Small intestine (tissue), 7 donors: ENCODE data around the gene LNX2. TPM values are rescaled to one million over a fixed set of nuclear protein-coding genes. Genes with fewer than 3 reads are reported as not detected.

Source experiments
- DNase-seq, 2 donors: peaks; one replicate each; pipeline versions ENCODE4 v3.0.0 to v3.0.0-alpha.2; 2013
- FAIRE-seq: peaks from 2 replicates; lab custom pipeline; 2012; peaks lifted over from hg19 to GRCh38; lab: Jason Lieb, UNC
- H3K27ac ChIP-seq, 3 donors: one replicate each; pipeline ENCODE4 v1.5.1; 2013; ENCODE audit warnings: low read length in 2 of 3, mild to moderate bottlenecking in 2 of 3, control low read depth in 1 of 3, inconsistent platforms in 1 of 3, low read depth in 1 of 3, moderate library complexity in 1 of 3
- H3K27me3 ChIP-seq, 3 donors: one replicate each; pipeline ENCODE4 v1.6.1; 2013; ENCODE audit warnings: low read length in 3 of 3, inconsistent platforms in 1 of 3; ENCODE audit not compliant: control insufficient read depth in 3 of 3, insufficient read depth in 3 of 3
- H3K36me3 ChIP-seq, 3 donors: one replicate each; pipeline ENCODE4 v1.6.1; 2013; ENCODE audit warnings: low read length in 3 of 3, inconsistent platforms in 1 of 3, low read depth in 1 of 3, mild to moderate bottlenecking in 1 of 3, moderate library complexity in 1 of 3; ENCODE audit not compliant: control insufficient read depth in 3 of 3, insufficient read depth in 2 of 3
- H3K4me1 ChIP-seq, 3 donors: one replicate each; pipeline ENCODE4 v1.6.1; 2013; ENCODE audit warnings: low read length in 2 of 3, inconsistent platforms in 1 of 3, low read depth in 1 of 3, mild to moderate bottlenecking in 1 of 3, moderate library complexity in 1 of 3; ENCODE audit not compliant: control insufficient read depth in 3 of 3, insufficient read depth in 2 of 3
- H3K4me3 ChIP-seq, 3 donors: one replicate each; pipeline ENCODE4 v1.5.1; 2013; ENCODE audit warnings: low read length in 3 of 3, control low read depth in 1 of 3, inconsistent platforms in 1 of 3, low read depth in 1 of 3, mild to moderate bottlenecking in 1 of 3, moderate library complexity in 1 of 3
- H3K9me3 ChIP-seq, 2 donors: one replicate each; pipeline ENCODE4 v1.6.1; 2013; ENCODE audit warnings: low read depth in 1 of 2, low read length in 1 of 2; ENCODE audit not compliant: control insufficient read depth in 2 of 2, insufficient read depth in 1 of 2
- WGBS, 3 donors: extraction: QIAGEN DNeasy Blood & Tissue Kit; methylation state at CpG; one replicate each; pipeline ENCODE4 v1.1.7; 2013; 5-methylcytosine and 5-hydroxymethylcytosine counted together
- polyA plus RNA-seq, 4 donors: library from polyadenylated mRNA; stranded (reverse) in 3 of 4; unstranded in 1 of 4; fragments of 200-250 nt in 3 of 4; fragments of 120-200 nt in 1 of 4; gene quantifications; one replicate each; pipeline versions ENCODE4 v1.2.1 to v1.2.3, GENCODE V29; 2013
- donor health status: healthy with polysubstance abuse.
- donor health status: control.
- donor health status: control.
- donor health status: Bipolar disorder and iron deficiency.
- donor health status: healthy.

The LNX2 gene
- polyA plus RNA-seq, 4 donors, result 9.6 to 26.2 (median 18.2) TPM

- Histone ChIP-seq H3K4me1 (no peaks in the 10 kb centered on the region), H3K36me3 (peaks cover 0 to under 1% (median 0%) of the 10 kb centered on the region in 3 donors), H3K4me3 (no peak overlapping the region), H3K9me3 (peaks cover 0 to 7% of the 10 kb centered on the region in 2 donors), H3K27ac (no peak overlapping the region), H3K27me3 (peaks cover 0 to 3% (median 0%) of the 10 kb centered on the region in 3 donors)
- no peak for FAIRE-seq
- DNase-seq, result no peak
- WGBS, 3 donors, result 74 to 80% (median 75%) methylated on average over 4 of the region's 4 CpGs
These were observed 96.8 kb downstream of the LNX2 start for GRCh38 chr13:27523346-27524073.

- H3K27ac ChIP-seq, result no peak overlapping the region
- 45 to 68% (median 49%) methylated on average over 4 of the region's 4 CpGs for WGBS, 3 donors
- peaks cover 0 to 3% (median 0%) of the 10 kb centered on the region in 3 donors for H3K27me3 ChIP-seq
- no peak overlapping the region for H3K4me3 ChIP-seq
- H3K36me3 ChIP-seq, result no peaks in the 10 kb centered on the region
- DNase-seq, result no peak
- H3K9me3 ChIP-seq, result peaks cover 0 to 1% of the 10 kb centered on the region in 2 donors
- H3K4me1 ChIP-seq, result no peaks in the 10 kb centered on the region
- FAIRE-seq, result no peak
These were observed 97.5 kb downstream of the LNX2 start for GRCh38 chr13:27522847-27523246.

GRCh38 chr13:27516103-27516502, 104.2 kb downstream of the LNX2 start:
- WGBS, 3 donors, result 33 to 71% (median 65%) methylated on average over 1 of the region's 1 CpG
- no peaks in the 10 kb centered on the region for H3K9me3 ChIP-seq
- H3K36me3 ChIP-seq, result no peaks in the 10 kb centered on the region
- no peak overlapping the region for H3K4me3 ChIP-seq
- FAIRE-seq (no peak), DNase-seq (no peak)
- H3K27me3 ChIP-seq, result no peaks in the 10 kb centered on the region
- H3K4me1 ChIP-seq, result no peaks in the 10 kb centered on the region
- no peak overlapping the region for H3K27ac ChIP-seq

- Histone ChIP-seq H3K27me3 (peaks cover 0 to 3% (median 0%) of the 10 kb centered on the region in 3 donors), H3K4me3 (no peak overlapping the region), H3K36me3 (no peaks in the 10 kb centered on the region), H3K9me3 (no peaks in the 10 kb centered on the region), H3K4me1 (no peaks in the 10 kb centered on the region), H3K27ac (no peak overlapping the region)
- 78 to 85% (median 79%) methylated on average over 5 of the region's 5 CpGs for WGBS, 3 donors
- DNase-seq (no peak), FAIRE-seq (no peak)
These were observed 110.2 kb downstream of the LNX2 start for GRCh38 chr13:27510082-27510481.

GRCh38 chr13:27508802-27509201, 111.5 kb downstream of the LNX2 start:
- H3K36me3 ChIP-seq, result no peaks in the 10 kb centered on the region
- no peak overlapping the region for H3K27ac ChIP-seq
- no peak for DNase-seq
- no peaks in the 10 kb centered on the region for H3K4me1 ChIP-seq
- no peak overlapping the region for H3K4me3 ChIP-seq
- H3K27me3 ChIP-seq, result peaks cover 0 to 3% (median 0%) of the 10 kb centered on the region in 3 donors
- no peak for FAIRE-seq
- no peaks in the 10 kb centered on the region for H3K9me3 ChIP-seq
- 89 to 92% (median 91%) methylated on average over 9 of the region's 9 CpGs for WGBS, 3 donors

- H3K4me1 ChIP-seq, result no peaks in the 10 kb centered on the region
- H3K4me3 ChIP-seq, result no peak overlapping the region
- no peak for DNase-seq
- peaks cover 0 to 3% (median 0%) of the 10 kb centered on the region in 3 donors for H3K27me3 ChIP-seq
- H3K36me3 ChIP-seq, result no peaks in the 10 kb centered on the region
- no peaks in the 10 kb centered on the region for H3K9me3 ChIP-seq
- FAIRE-seq, result no peak
- 89 to 93% (median 92%) methylated on average over 3 of the region's 3 CpGs for WGBS, 3 donors
- no peak overlapping the region for H3K27ac ChIP-seq
These were observed 114.5 kb downstream of the LNX2 start for GRCh38 chr13:27505792-27506191.

GRCh38 chr13:27504868-27505194, 115.5 kb downstream of the LNX2 start:
- Histone ChIP-seq H3K27me3 (peaks cover 0 to 3% (median 0%) of the 10 kb centered on the region in 3 donors), H3K36me3 (no peaks in the 10 kb centered on the region), H3K27ac (no peak overlapping the region), H3K4me1 (no peaks in the 10 kb centered on the region), H3K9me3 (no peaks in the 10 kb centered on the region), H3K4me3 (no peak overlapping the region)
- no peak for DNase-seq
- 92 to 94% (median 92%) methylated on average over 5 of the region's 5 CpGs for WGBS, 3 donors
- FAIRE-seq, result no peak

- no peaks in the 10 kb centered on the region for H3K4me1 ChIP-seq
- no peaks in the 10 kb centered on the region for H3K9me3 ChIP-seq
- no peaks in the 10 kb centered on the region for H3K36me3 ChIP-seq
- H3K27me3 ChIP-seq, result peaks cover 0 to 3% (median 0%) of the 10 kb centered on the region in 3 donors
- FAIRE-seq (no peak), DNase-seq (no peak)
- WGBS, 3 donors, result 77 to 85% (median 80%) methylated on average over 12 of the region's 12 CpGs
- no peak overlapping the region for H3K27ac ChIP-seq
- no peak overlapping the region for H3K4me3 ChIP-seq
These were observed 116.0 kb downstream of the LNX2 start for GRCh38 chr13:27504128-27504867.
